Skeletal muscle tissue (tissue), 4 donors: ENCODE data around the gene SNX10. TPM values are rescaled to one million over a fixed set of nuclear protein-coding genes. Genes with fewer than 3 reads are reported as not detected.

ENCODE experiments used
- H3K27ac ChIP-seq: one replicate; pipeline ENCODE4 v1.7.0; 2013; ENCODE audit warnings: mild to moderate bottlenecking, low read depth, low read length, inconsistent platforms
- H3K27me3 ChIP-seq, 3 donors: one replicate each; pipeline ENCODE4 v1.7.0; 2013; ENCODE audit warnings: low read length in 3 of 3; ENCODE audit not compliant: control insufficient read depth in 3 of 3, insufficient read depth in 3 of 3
- H3K36me3 ChIP-seq, 3 donors: one replicate each; pipeline ENCODE4 v1.7.0; 2013; ENCODE audit warnings: low read length in 3 of 3; ENCODE audit not compliant: control insufficient read depth in 3 of 3, insufficient read depth in 3 of 3
- H3K4me1 ChIP-seq, 3 donors: one replicate each; pipeline ENCODE4 v1.7.0; 2013; ENCODE audit warnings: low read length in 3 of 3, mild to moderate bottlenecking in 3 of 3; ENCODE audit not compliant: control insufficient read depth in 3 of 3, insufficient read depth in 3 of 3
- H3K4me3 ChIP-seq, 3 donors: one replicate each; pipeline ENCODE4 v1.7.0; 2013; ENCODE audit warnings: low read length in 3 of 3
- H3K9ac ChIP-seq, 3 donors: one replicate each; pipeline ENCODE4 v1.7.0; 2013; ENCODE audit warnings: low read length in 3 of 3, mild to moderate bottlenecking in 3 of 3, moderate library complexity in 2 of 3, low read depth in 1 of 3
- H3K9me3 ChIP-seq, 3 donors: one replicate each; pipeline ENCODE4 v1.7.0; 2013; ENCODE audit warnings: low read length in 3 of 3; ENCODE audit not compliant: control insufficient read depth in 3 of 3
- total RNA-seq: library from RNA; depleted of rRNA; stranded (reverse); fragments of >200 nt; gene quantifications from one replicate; pipeline ENCODE4 v1.2.3, GENCODE V29; 2014
- donor health status: Osteomylitis.

SNX10 gene
- total RNA-seq, 1 donor from 2014 or later: 2.6 TPM

DNA sequence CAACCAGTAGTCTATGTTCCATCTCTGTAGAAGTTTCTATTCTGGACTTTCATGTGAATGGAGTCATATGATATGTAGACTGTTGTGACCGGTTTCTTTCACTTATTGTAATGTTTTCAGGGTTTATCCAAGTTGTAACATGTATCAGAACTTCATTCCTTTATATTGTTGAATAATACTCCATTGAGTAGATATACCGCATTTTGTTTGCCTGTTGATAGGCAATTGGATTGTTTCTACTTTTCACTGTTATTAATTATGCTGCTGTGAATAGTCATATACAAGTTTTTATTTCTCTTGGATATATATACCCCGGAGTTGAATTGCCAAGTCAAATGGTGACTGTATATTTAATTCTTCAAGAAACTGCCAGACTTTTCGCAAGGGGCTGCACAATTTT, 40.1 kb downstream of the SNX10 start:
- Histone ChIP-seq H3K36me3 (no peaks in the 10 kb centered on the region), H3K27me3 (no peaks in the 10 kb centered on the region), H3K9me3 (no peaks in the 10 kb centered on the region), H3K4me3 (no peak overlapping the region), H3K27ac (no peak overlapping the region), H3K9ac (no peak overlapping the region), H3K4me1 (no peaks in the 10 kb centered on the region)

DNA sequence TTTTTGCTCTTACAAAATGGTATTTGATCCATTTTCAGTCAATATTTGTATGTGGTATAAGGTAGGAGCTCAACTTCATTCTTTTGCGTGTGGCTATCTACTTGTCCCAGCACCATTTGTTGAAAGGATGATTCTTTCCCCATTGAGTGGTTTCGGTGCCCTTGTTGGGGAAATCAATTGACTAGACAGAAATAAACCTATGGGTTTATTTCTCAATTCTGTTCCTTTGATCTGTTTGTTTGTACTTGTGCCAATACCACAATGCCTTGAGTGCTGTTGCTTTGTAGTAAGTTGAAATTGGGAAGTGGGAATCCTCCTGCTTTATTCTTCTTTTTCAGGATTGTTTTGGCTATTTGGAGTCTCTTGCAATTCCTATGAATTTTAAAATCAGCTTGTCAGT, 41.0 kb downstream of the SNX10 start:
- no peak overlapping the region for H3K9ac ChIP-seq
- H3K27ac ChIP-seq: no peak overlapping the region
- H3K4me3 ChIP-seq: no peak overlapping the region
- no peaks in the 10 kb centered on the region for H3K9me3 ChIP-seq
- H3K27me3 ChIP-seq: no peaks in the 10 kb centered on the region
- no peaks in the 10 kb centered on the region for H3K36me3 ChIP-seq
- no peaks in the 10 kb centered on the region for H3K4me1 ChIP-seq

DNA sequence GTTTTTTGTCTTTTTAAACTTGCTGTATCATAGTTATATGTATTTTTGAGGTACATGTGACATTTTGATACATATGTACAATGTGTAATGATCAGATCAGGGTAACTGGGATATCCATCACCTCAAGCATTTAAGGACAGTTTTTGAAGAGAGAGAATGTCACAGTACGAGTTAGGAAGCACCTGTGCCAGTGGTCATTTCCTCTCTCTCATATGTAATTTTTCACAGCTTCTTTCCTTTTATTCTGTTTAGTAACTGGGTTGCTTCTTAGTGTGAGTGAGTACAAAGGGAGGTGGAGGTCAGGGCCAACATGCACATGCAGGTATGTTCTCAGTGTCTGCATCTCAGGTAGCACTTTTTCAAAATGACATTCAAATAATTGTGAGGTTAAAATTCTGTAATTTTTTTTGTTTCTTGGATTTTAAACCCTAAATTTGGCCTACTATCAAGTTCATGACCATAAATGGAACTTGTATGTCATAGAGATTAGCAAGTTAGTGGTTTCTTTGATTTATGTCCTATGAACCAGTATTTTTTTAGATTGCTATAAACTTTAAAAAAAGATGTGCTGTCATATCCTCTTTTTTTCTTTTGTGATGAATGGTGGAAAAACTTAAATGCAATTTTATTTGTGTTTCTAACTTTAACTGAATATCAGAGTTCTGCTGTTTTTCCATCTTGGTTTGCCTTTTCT, 42.7 kb downstream of the SNX10 start:
- Histone ChIP-seq H3K27ac (no peak overlapping the region), H3K4me1 (no peaks in the 10 kb centered on the region), H3K4me3 (no peak overlapping the region), H3K9me3 (no peaks in the 10 kb centered on the region), H3K9ac (no peak overlapping the region), H3K27me3 (no peaks in the 10 kb centered on the region), H3K36me3 (no peaks in the 10 kb centered on the region)

DNA sequence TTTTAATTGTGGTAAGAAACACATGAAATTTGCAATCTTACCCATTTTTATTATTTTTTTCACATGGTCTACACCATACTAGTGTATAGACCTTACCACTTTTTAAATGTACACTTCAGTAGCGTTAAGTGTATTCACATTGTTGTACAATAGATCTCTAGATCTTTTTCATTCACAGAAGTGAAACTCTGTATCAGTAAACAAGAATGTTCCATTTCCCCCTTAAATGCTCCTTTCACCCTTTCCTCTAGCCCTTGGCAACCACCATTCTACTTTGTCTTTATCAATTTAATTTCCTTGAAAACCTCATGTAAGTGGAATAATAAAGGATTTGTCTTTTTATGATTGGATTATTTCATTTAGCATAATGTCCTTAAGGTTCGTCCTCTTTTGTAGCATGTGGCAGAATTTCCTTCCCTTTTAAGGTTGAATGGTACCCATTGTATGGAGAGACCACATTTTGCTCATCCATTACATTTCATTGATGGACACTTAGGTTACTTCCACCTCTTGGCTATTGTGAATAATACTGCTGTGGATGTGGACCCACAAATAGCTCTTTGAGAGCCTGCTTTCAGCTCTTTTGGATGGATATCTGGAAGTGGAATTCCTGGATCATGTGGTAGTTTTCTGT, 45.7 kb downstream of the SNX10 start:
- Histone ChIP-seq H3K4me1 (no peaks in the 10 kb centered on the region), H3K36me3 (no peaks in the 10 kb centered on the region), H3K4me3 (no peak overlapping the region), H3K27me3 (no peaks in the 10 kb centered on the region), H3K9me3 (no peaks in the 10 kb centered on the region), H3K27ac (no peak overlapping the region), H3K9ac (no peak overlapping the region)

DNA sequence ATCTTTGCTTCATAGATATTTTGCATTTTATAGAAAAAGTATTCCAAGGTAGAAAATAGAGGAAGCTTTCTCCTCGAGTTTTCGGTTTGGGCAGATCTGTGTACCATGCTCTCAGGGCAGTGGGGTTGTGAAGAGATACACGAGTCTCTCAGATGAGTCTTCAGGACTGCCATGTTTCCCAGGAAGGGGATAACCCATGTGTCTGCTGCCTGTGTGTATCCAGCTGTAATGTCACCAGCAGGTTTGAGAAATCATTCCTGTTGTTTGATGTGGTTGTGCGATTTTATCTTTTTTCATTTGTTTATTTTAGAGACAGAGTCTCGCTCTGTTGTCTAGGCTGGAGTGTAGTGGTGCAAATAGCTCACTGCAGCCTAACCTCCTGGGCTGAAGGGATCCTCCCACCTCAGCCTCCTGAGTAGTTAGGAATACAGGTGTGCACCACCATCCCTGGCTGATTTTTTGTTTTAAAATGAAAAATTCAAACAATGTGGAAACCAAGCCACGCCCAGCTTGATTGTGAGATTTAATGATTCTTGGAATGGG, 48.9 kb downstream of the SNX10 start:
- no peak overlapping the region for H3K9ac ChIP-seq
- H3K27me3 ChIP-seq: no peaks in the 10 kb centered on the region
- no peaks in the 10 kb centered on the region for H3K4me1 ChIP-seq

DNA sequence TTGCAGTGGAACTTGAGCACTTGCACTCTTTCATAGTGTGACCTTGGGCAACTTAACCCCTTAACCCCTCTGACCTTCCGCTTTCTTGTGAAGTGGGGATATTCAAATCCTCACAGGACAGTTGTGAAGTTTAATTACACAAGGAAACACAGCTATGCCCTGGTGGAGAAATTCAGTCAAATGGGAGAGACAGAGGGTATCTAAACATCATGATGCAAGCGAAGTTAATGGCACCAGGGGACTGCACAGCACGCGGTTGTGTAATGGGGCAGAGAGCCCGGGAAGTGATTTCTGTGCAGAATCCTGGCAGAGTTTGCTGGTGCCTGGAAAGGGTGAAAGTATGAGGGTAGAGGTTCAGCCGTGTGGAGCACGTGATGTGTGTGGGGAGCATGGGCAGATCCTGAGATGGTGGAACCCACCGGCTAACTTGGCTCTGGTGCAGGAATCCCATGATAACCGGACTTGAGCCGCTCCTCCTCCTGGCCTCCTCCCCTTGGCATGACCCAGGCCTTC, 51.7 kb downstream of the SNX10 start:
- Histone ChIP-seq H3K27me3 (no peaks in the 10 kb centered on the region), H3K36me3 (no peaks in the 10 kb centered on the region), H3K27ac (no peak overlapping the region), H3K9me3 (no peaks in the 10 kb centered on the region), H3K9ac (no peak overlapping the region), H3K4me1 (no peaks in the 10 kb centered on the region), H3K4me3 (no peak overlapping the region)

More for the DNA sequence above, 48.9 kb downstream of the SNX10 start:
- Histone ChIP-seq H3K27ac (no peak overlapping the region), H3K9me3 (no peaks in the 10 kb centered on the region), H3K4me3 (no peak overlapping the region), H3K36me3 (no peaks in the 10 kb centered on the region)

DNA sequence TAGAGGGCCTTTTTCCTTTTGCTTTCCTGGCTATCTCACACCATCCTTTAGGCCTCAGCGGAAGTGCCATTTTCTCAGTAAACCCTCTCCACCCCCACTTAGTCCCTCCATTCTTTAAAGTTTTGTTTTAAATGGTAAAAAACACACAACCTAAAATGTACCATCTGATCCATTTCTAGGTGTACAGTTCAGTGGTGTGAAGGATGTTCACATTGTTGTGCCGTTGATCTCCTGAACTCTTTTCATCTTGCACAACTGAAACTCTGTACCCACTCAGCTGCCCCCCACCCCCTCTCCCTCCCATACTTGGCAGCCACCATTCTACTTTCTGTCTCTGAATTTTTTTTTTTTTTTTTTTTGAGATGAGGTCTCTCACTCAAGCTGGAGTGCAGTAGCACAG, 52.2 kb downstream of the SNX10 start:
- H3K27me3 ChIP-seq: no peaks in the 10 kb centered on the region
- H3K36me3 ChIP-seq: no peaks in the 10 kb centered on the region
- H3K4me1 ChIP-seq: no peaks in the 10 kb centered on the region
- H3K9me3 ChIP-seq: no peaks in the 10 kb centered on the region
- no peak overlapping the region for H3K27ac ChIP-seq
- no peak overlapping the region for H3K9ac ChIP-seq
- no peak overlapping the region for H3K4me3 ChIP-seq

DNA sequence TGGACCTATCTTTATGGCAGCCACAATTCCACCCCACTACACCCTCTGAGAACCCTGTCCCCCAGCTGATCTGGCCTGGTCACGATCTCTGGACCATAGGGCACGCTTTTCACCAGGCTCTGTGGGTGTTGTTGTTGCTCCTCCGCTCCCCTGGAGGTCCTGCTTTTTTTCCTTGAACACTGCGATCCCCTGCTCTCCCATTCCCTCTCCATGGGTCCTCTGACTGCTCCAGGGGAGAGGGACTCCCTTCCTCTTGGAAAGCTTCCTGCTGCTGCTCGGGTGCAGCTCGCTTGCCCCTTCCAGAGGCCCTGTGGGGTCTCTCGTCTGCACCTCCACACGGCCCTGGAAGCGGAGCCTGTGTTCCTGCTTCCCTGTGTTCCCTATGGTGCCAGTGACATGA, 53.5 kb downstream of the SNX10 start:
- H3K36me3 ChIP-seq: no peaks in the 10 kb centered on the region
- H3K27ac ChIP-seq: no peak overlapping the region
- H3K9ac ChIP-seq: no peak overlapping the region
- no peak overlapping the region for H3K4me3 ChIP-seq
- H3K4me1 ChIP-seq: no peaks in the 10 kb centered on the region
- no peaks in the 10 kb centered on the region for H3K27me3 ChIP-seq
- H3K9me3 ChIP-seq: no peaks in the 10 kb centered on the region

DNA sequence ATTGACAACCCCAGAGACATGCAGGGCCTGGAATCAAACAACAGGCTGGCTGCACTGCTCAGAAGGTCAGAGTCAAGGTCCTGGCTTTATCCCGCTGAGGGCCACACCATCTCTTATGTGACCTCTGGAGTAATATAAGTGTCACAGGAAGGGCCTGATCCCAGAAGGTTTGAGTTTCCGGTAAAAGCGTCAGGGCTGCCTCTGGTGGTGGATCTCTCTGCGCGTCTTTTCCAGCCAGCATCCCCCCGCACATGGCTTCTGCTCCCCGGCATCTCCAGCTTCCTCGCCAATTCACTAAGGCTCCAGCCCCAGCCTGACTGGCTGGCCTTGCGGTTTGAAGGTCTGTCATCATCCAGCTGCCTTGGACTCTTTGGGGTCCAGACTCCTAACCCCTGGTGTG, 54.2 kb downstream of the SNX10 start:
- H3K9me3 ChIP-seq: no peaks in the 10 kb centered on the region
- no peaks in the 10 kb centered on the region for H3K36me3 ChIP-seq
- H3K4me3 ChIP-seq: no peak overlapping the region
- no peaks in the 10 kb centered on the region for H3K4me1 ChIP-seq
- H3K27me3 ChIP-seq: no peaks in the 10 kb centered on the region
- H3K27ac ChIP-seq: no peak overlapping the region
- H3K9ac ChIP-seq: no peak overlapping the region

DNA sequence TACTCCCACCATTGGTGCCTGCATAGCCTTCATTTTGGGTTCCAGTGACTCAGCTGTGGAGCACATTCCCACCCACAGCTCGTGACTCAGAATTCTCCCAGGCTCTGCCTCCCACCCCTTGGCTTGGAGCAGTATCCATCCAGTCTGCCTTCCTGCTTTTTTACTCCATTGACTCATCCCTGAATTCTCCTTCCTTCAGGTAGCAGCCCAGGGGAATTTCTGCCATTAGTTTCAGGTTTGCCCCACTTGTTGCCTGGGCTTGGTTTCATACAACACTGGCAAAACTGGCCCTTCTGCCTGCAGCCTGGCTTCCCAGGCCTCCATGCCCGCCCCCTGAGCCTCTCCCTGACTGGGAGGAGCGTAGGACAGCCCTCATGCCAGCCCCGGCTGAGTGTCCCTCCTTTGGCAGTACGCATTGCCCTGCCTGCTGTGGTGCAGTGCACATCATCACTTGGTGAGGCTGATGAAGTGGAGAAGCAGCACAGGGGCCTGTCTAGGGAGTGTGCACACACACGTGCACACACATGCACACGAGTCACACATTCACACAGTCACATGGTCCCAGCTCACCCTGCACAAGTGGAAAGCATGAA, 55.0 kb downstream of the SNX10 start:
- Histone ChIP-seq H3K4me3 (no peak overlapping the region), H3K9ac (no peak overlapping the region), H3K4me1 (no peaks in the 10 kb centered on the region), H3K36me3 (no peaks in the 10 kb centered on the region), H3K27ac (no peak overlapping the region), H3K9me3 (no peaks in the 10 kb centered on the region), H3K27me3 (no peaks in the 10 kb centered on the region)
